PFSK-1 (cell line): ENCODE data around the gene OR5H15.

ENCODE experiments used
- FOXP2 ChIP-seq: optimal IDR thresholded peaks from 2 replicates; pipeline ENCODE3; 2011; ENCODE audit warnings: borderline replicate concordance, control low read depth, inconsistent platforms; ENCODE audit not compliant: insufficient read depth; ENCODE audit errors: extremely low read length, extremely low read depth
- POLR2AphosphoS5 ChIP-seq: IDR thresholded peaks from 2 replicates; pipeline ENCODE4 v1.6.1; 2012; ENCODE audit warnings: low read depth, mild to moderate bottlenecking, control low read depth, low read length, moderate library complexity
- SIN3A ChIP-seq: IDR thresholded peaks from 2 replicates; pipeline ENCODE4 v1.6.1; 2012; ENCODE audit warnings: mild to moderate bottlenecking, low read length, moderate library complexity, borderline replicate concordance; ENCODE audit not compliant: insufficient read depth
- TF ChIP-seq, protein P1 (sequence below), 2 experiments: IDR thresholded peaks; 2 replicates each; pipeline versions ENCODE4 v1.6.1 to v1.8.0; 2011 to 2012; ENCODE audit warnings: low read depth in 2 of 2, low read length in 2 of 2, control low read depth in 1 of 2, inconsistent platforms in 1 of 2, mild to moderate bottlenecking in 1 of 2, moderate library complexity in 1 of 2; ENCODE audit not compliant: insufficient read depth in 1 of 2

DNA sequence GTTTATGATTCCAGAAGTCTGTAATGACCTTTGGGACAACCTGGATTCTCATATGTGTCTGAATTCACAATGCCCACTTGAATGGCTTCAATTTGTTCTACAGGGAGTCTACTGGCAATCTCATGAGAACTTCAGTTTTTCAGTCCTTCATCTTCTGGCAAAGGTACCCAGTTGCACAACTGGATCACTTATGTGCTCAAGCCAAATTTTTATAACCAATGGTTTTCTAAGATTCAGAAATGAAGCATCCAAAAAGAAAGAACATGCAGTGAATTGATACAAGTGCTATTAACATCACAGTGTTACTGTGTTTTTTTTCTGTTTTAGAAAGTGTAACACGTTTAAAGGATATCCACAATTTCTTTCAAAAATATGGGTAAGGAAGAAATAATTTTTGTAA, 19.3 kb upstream of the OR5H15 start, which contains the start of gene OR5H14:
- TF ChIP-seq POLR2AphosphoS5 (no peak), SIN3A (no peak), FOXP2 (no peak)
- TF ChIP-seq, protein P1, sequence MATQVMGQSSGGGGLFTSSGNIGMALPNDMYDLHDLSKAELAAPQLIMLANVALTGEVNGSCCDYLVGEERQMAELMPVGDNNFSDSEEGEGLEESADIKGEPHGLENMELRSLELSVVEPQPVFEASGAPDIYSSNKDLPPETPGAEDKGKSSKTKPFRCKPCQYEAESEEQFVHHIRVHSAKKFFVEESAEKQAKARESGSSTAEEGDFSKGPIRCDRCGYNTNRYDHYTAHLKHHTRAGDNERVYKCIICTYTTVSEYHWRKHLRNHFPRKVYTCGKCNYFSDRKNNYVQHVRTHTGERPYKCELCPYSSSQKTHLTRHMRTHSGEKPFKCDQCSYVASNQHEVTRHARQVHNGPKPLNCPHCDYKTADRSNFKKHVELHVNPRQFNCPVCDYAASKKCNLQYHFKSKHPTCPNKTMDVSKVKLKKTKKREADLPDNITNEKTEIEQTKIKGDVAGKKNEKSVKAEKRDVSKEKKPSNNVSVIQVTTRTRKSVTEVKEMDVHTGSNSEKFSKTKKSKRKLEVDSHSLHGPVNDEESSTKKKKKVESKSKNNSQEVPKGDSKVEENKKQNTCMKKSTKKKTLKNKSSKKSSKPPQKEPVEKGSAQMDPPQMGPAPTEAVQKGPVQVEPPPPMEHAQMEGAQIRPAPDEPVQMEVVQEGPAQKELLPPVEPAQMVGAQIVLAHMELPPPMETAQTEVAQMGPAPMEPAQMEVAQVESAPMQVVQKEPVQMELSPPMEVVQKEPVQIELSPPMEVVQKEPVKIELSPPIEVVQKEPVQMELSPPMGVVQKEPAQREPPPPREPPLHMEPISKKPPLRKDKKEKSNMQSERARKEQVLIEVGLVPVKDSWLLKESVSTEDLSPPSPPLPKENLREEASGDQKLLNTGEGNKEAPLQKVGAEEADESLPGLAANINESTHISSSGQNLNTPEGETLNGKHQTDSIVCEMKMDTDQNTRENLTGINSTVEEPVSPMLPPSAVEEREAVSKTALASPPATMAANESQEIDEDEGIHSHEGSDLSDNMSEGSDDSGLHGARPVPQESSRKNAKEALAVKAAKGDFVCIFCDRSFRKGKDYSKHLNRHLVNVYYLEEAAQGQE (IDR thresholded peaks at IDR 0.05; ENCODE audit: insufficient read depth in 1 of 2, low read depth in 2 of 2, low read length in 2 of 2) = no peak
